ENCODE data around the gene PIP4K2A. TPM values are rescaled to one million over a fixed set of nuclear protein-coding genes. Genes with fewer than 3 reads are reported as not detected.

PIP4K2A gene
- total RNA-seq, 1 experiment from 2014 or later = 20.2 TPM

GRCh38 chr10:22711373-22711772 lies 3.0 kb downstream of the PIP4K2A start:
- H3K9me3 ChIP-seq (ENCODE audit: low read length) = no peaks in the 10 kb centered on the region
- H3K27me3 ChIP-seq (ENCODE audit: low read length) = no peaks in the 10 kb centered on the region
- intact Hi-C loops (cut with micrococcal nuclease) = loop anchor here (5.0 to 10.0 kb wide), 3 partner anchors 117 to 276 kb away; no protein-coding TSS in a partner anchor
- TF ChIP-seq CTCF (conservative IDR thresholded peaks at IDR 0.05; ENCODE audit: low read depth, low read length) (no peak), EZH2 (IDR thresholded peaks at IDR 0.05; ENCODE audit: low read length, unreplicated experiment) (no peak), EZH2phosphoT487 (IDR thresholded peaks at IDR 0.05; ENCODE audit: borderline replicate concordance, low read length) (no peak)
- DNase-seq = no peak
- H3K9ac ChIP-seq (ENCODE audit: low read length) = no peak overlapping the region
- H3F3A ChIP-seq (ENCODE audit: low read length, unreplicated experiment) = no peaks in the 10 kb centered on the region
- BruUV-seq (replicated peaks) = no TSS peak
- ATAC-seq = no peak
- ChIA-PET POLR2A (ENCODE audit: unreplicated experiment) (no interaction called here), CTCF (no interaction called here)
- no peak overlapping the region for H3K27ac ChIP-seq (ENCODE audit: low read length)
- H3K4me3 ChIP-seq (ENCODE audit: low read length) = peak overlapping the region; percentile 92; the same call in 1 of the 2 replicates
- peak overlapping the region; percentile 98 for H3K4me2 ChIP-seq (ENCODE audit: low read length)
- H2AFZ ChIP-seq (ENCODE audit: low read length) = no peak overlapping the region
- H3K4me1 ChIP-seq (ENCODE audit: insufficient read depth, low read length) = peaks cover 13% of the 10 kb centered on the region
- H3K79me2 ChIP-seq (ENCODE audit: low read length) = peaks cover 78% of the 10 kb centered on the region
- no peaks in the 10 kb centered on the region for H3K36me3 ChIP-seq (ENCODE audit: low read depth, low read length)
- no peaks in the 10 kb centered on the region for H3K9me2 ChIP-seq (replicated peaks; ENCODE audit: low read length)
- peaks cover 17% of the 10 kb centered on the region; the same call in 1 of the 2 replicates for H4K20me1 ChIP-seq (ENCODE audit: low read length)

GRCh38 chr10:22710139-22710745 lies 4.1 kb downstream of the PIP4K2A start:
- Histone ChIP-seq H3K9ac (ENCODE audit: low read length) (no peak overlapping the region), H3K4me1 (ENCODE audit: insufficient read depth, low read length) (peaks cover 13% of the 10 kb centered on the region), H3K27ac (ENCODE audit: low read length) (no peak overlapping the region), H4K20me1 (ENCODE audit: low read length) (peaks cover 19% of the 10 kb centered on the region; the same call in 1 of the 2 replicates), H3K36me3 (ENCODE audit: low read depth, low read length) (no peaks in the 10 kb centered on the region), H2AFZ (ENCODE audit: low read length) (no peak overlapping the region), H3K9me2 (replicated peaks; ENCODE audit: low read length) (no peaks in the 10 kb centered on the region), H3K79me2 (ENCODE audit: low read length) (peaks cover 89% of the 10 kb centered on the region), H3K4me2 (ENCODE audit: low read length) (no peak overlapping the region), H3F3A (ENCODE audit: low read length, unreplicated experiment) (no peaks in the 10 kb centered on the region), H3K9me3 (ENCODE audit: low read length) (no peaks in the 10 kb centered on the region), H3K4me3 (ENCODE audit: low read length) (no peak overlapping the region), H3K27me3 (ENCODE audit: low read length) (no peaks in the 10 kb centered on the region)
- no peak for TF ChIP-seq CTCF (conservative IDR thresholded peaks at IDR 0.05; ENCODE audit: low read depth, low read length)
- no peak for TF ChIP-seq EZH2phosphoT487 (IDR thresholded peaks at IDR 0.05; ENCODE audit: borderline replicate concordance, low read length)
- TF ChIP-seq EZH2 (IDR thresholded peaks at IDR 0.05; ENCODE audit: low read length, unreplicated experiment) = no peak
- ATAC-seq (no peak), DNase-seq (no peak)
- POLR2A ChIA-PET (ENCODE audit: unreplicated experiment) = no interaction called here
- CTCF ChIA-PET = interaction anchor here (0.6 kb wide), 1 partner anchor 118 kb away, joined by 3 read pairs; no protein-coding TSS in a partner anchor
- intact Hi-C loops (cut with micrococcal nuclease) = loop anchor here (5.0 to 10.0 kb wide), 3 partner anchors 115 to 277 kb away; no protein-coding TSS in a partner anchor
- no TSS peak for BruUV-seq (replicated peaks)

GRCh38 chr10:22708772-22709171 lies 5.6 kb downstream of the PIP4K2A start:
- TF ChIP-seq CTCF (conservative IDR thresholded peaks at IDR 0.05; ENCODE audit: low read depth, low read length) (no peak), EZH2 (IDR thresholded peaks at IDR 0.05; ENCODE audit: low read length, unreplicated experiment) (no peak), EZH2phosphoT487 (IDR thresholded peaks at IDR 0.05; ENCODE audit: borderline replicate concordance, low read length) (no peak)
- intact Hi-C loops (cut with micrococcal nuclease) = no loop called here
- CTCF ChIA-PET = no interaction called here
- Histone ChIP-seq H3K9me2 (replicated peaks; ENCODE audit: low read length) (no peaks in the 10 kb centered on the region), H3K4me2 (ENCODE audit: low read length) (no peak overlapping the region), H3K27ac (ENCODE audit: low read length) (no peak overlapping the region), H3K9ac (ENCODE audit: low read length) (no peak overlapping the region), H3K4me1 (ENCODE audit: insufficient read depth, low read length) (peaks cover 13% of the 10 kb centered on the region), H3K4me3 (ENCODE audit: low read length) (no peak overlapping the region), H3F3A (ENCODE audit: low read length, unreplicated experiment) (no peaks in the 10 kb centered on the region), H3K27me3 (ENCODE audit: low read length) (no peaks in the 10 kb centered on the region), H3K9me3 (ENCODE audit: low read length) (no peaks in the 10 kb centered on the region), H4K20me1 (ENCODE audit: low read length) (peaks cover 19% of the 10 kb centered on the region; the same call in 1 of the 2 replicates), H2AFZ (ENCODE audit: low read length) (no peak overlapping the region), H3K79me2 (ENCODE audit: low read length) (peaks cover 100% of the 10 kb centered on the region), H3K36me3 (ENCODE audit: low read depth, low read length) (no peaks in the 10 kb centered on the region)
- BruUV-seq (replicated peaks) = no TSS peak
- ATAC-seq (no peak), DNase-seq (no peak)
- POLR2A ChIA-PET (ENCODE audit: unreplicated experiment) = no interaction called here

Measured in PC-3 (cell line).